NCI-H1417 treated with DMSO at 0.1 percent for 48 hours (cell line): ENCODE results near the gene TAP2.
"Not testable (repeated sequence)": the region's sequence is repeated elsewhere in the genome, so short reads cannot be mapped to it uniquely, and the experiment has no call there.

Experiments used
- DNase-seq: peaks from one replicate; lab custom pipeline; 2025; lab: John Stamatoyannopoulos, UW

Gene TAP2

DNA sequence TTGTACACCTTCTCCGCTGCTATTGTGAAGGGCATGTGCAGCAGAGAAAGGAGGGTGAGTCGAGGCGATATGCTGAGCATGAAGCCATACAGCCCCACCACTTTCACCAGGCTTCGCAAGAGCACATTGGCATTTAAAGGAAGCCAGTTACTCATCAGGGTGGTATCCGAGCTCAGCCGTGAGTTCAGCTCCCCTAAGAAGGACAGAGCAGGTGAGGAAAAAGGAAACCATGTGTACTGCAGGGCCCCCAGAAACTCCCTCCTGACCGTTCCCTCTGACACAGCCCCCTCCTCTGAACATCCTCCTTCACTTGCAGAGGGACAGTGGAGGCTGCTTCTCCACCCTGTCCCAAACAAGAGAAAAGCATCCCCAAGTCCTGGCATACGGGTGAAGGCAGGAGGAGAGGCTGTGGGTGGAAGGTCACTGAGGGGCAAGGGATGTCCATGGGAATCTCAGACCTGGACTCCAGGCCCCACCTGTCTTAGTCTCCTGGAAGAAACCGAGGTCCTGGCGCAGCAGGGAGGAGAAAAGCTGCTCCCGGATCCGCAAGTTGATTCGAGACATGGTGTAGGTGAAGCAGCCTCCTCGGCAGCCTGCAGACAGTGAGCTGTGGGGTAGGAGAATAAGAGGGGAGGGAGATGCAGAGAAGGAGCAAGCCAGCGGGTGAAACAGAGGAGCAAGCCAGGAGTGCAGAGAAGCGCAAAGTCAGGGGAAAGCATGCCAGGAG, 3.2 kb downstream of the TAP2 start:
- DNase-seq: no peak

DNA sequence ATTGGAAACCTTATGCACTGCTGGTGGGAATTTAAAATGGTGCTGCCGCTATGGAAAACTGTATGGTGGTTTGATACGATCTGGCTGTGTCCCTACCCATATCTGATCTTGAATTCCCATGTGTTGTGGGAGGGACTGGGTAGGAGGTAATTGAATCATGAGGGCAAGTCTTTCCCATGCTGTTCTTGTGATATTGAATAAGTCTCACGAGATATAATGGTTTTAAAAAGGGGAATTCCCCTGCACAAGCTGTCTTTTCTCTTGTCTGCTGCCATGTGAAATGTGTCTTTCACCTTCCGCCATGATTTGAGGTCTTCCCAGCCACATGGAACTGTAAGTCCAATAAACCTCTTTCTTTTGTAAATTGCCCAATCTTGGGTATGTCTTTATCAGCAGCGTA, 4.9 kb downstream of the TAP2 start:
- DNase-seq: no peak

DNA sequence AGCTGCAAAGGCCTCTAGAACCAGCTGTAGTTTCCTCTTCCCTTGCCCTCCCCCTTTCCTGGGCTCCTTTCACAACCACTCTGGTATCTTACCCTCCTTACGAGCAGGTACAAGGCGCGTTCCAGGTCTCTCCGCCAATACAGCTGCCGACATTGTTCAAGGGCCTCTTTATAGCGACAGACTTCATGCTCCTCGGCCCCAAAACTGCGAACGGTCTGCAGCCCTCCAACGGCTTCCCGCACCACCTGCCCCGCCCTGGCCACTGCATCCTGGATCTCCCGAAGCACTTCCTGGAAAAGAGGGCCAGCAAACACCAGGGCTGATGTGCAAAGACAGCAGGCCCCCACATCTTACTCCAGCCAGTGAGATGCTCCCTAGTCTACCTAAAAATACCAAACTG, 6.0 kb downstream of the TAP2 start:
- no peak for DNase-seq

DNA sequence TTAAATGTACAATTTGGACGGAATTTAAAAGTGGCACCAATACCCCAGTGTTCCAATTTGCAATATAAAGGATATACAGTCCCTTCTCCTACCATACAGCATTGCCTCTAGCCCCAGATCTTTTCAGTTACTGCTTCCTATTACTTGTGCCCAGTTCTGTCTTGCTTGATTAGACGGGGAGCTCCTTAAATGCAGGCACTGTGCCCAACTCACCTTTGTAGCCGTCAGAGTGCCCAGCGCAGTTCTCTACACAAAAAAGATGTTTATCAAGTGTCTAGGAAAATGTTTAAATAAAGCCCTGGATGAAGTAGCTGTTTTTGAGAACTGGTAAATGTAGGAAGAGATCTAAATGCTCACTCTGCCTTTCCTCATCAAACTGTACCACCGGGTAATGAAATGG, 7.6 kb downstream of the TAP2 start:
- DNase-seq: no peak

DNA sequence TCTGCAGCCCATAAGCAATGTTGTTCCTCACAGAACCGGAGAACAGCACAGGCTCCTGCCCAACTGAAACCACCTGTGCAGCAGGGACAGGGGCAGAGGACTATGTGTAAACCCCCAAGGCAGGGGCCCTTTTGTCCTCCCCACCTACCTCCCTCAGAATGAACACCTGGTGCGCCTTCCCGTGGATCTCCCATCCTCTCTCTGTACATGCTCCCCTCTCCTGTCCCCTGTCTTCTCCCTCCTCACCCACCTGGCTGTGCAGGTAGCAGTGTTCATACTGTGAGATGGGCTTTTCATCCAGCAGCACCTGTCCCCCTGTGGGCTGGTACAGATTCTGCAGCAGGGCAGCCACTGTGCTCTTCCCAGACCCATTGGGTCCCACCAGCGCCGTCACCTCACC, 8.5 kb downstream of the TAP2 start:
- DNase-seq: no peak

DNA sequence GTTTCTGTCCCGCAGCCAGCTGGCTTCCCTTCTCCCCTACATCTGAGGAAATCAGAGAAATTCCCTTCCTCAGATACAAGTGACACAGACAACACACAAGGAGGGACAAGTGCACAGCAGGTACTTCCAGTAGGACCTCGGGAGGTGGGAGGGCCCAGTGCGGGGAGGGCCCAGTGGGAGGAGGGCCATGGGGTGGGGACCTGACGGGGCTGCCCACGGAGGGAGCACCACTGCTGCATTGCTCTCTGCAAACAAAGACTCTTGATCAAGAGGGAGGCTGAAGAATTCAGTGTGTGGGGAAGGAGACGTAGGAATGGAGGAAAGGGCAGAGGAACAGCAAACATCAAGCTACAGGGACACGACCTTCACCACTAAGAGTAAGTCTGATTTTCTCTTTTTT, 9.0 kb downstream of the TAP2 start:
- no peak for DNase-seq

DNA sequence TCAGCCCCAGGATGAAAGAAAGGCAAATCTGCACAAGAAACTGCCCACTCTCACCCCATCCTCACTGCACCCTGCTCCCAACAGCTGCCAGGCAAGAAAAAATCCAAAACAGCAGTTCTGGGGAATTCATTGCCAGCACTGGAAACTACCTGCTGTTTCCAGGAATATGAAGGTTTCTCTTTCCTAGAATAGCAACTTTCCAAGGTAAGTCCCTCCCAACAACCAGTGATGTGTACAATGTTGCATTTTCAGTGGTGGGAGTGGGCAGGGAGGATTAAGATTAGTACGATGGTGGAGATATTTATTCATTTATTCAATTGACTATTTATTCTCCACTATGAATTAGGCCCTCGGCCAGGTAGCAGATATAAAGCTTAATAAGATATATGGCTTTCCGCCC, 11.5 kb downstream of the TAP2 start:
- no peak for DNase-seq

DNA sequence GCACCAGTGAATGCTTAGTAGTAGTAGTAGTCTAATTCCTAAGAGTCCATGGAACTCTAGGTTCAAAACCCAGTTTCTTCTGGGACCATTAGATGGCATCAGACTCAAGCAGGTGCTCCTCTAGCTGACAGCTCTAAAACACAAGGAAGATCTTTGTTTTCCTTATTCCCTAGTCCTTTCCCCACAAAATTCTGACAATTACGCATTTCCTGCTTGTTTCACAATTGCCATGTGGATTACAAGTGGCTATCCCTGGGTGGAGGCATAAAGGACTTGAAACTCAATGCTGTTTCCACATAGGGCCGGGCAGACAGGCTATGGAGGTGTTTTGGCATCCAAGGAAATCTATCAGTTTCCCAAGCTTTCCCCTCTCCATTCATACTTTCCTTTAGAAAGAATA, 12.6 kb downstream of the TAP2 start:
- no peak for DNase-seq

DNA sequence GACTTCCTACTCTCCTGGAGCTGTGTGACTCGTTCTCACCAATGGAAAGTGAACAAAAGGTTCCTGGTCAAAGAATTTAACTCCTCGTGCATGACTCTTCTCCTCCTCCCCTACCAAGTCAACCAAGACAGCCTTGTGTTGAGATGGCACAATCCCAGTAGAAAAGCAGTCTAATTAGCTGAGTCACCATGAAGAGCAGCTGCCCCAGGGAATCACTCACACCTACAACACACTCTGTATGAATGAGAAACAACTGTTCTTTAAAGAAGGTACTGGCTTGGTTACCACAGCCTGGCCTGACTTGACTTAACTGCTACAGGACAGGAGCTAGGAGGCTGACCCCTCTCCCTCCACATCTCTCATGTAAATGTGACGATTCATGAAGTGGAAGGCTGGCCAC, 18.8 kb downstream of the TAP2 start:
- no peak for DNase-seq

DNA sequence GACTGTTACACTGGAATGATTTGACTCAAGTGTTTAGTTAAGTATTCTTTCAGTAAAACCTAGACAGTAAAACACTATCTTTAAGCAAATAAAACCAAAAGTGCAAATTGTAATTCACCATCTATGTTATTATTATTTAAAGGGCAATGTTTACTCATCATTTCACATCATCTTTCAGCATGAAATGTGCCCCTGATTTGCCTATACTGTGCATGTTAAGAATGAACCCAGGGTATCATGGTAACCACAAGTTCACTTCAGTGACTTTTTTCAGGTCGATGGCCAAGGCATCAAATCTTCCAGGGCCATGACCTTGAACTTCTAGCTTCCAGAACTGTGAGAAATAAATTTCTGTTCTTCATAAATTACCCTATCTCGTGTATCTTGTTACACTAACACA, 19.7 kb downstream of the TAP2 start:
- no peak for DNase-seq

DNA sequence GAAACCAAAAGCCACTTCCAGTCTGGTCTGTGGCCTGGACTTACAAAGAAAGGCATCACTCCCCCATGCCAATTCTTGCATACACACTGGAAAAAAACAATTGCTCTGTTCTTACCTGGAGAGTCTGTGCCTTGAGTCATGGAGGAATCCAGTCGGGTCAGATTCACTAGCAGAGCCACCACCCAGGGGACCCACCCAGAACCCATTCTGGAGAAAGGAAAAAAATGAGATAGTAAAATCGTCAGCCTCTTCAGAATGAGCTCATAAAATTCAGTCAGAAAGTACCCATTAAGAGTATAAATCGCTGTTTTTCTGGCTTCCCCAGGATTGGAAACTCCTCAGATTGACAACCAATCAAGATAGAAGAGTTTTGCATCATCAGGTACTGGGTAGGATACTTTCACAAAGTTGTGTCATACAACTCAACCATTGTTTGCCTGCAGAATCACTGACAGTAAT, 21.8 kb downstream of the TAP2 start, which contains the start of gene HLA-DOB:
Gene HLA-DOB (minus strand): TSS at position 257 of the 459 bp plus-strand sequence. CDS start 51 bp downstream, at position 206.
- DNase-seq: no peak

DNA sequence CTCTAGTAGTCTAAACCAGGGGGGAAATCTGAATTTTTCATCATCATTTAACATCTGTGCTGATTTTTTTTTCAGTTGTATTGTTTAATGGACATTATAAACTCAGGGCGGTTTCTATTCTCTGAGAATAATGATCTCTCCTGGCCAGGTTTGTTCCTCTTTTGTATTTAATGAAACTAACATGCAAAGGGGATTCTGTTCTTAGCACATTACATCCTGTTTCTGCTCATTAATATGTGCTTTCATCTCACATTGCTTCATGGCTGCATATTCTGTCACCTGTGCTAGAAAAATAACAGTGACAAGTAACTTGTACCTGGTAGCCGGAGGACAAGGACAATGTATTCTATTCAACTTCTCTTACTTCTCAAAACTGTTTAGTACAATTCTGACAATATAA, 22.5 kb downstream of the TAP2 start:
- no peak for DNase-seq

DNA sequence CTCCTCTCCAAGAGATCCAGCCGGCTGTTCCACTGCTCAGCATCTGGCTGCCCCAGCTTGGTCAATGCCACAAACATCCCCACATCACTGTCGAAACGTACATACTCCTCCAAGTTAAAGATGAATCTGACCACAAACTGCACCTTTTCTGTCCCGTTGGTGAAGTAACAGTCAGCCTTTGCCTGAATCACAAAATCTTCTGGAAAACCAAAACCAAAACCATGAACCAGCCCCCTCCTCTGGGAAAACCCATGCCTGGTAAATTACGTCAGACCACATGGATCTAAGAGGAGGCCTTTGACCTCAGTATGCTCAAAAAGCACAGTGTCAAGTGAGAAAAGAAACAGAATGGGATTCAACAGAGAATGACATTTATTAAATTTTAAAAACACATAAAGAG, 23.4 kb downstream of the TAP2 start:
- no peak for DNase-seq

DNA sequence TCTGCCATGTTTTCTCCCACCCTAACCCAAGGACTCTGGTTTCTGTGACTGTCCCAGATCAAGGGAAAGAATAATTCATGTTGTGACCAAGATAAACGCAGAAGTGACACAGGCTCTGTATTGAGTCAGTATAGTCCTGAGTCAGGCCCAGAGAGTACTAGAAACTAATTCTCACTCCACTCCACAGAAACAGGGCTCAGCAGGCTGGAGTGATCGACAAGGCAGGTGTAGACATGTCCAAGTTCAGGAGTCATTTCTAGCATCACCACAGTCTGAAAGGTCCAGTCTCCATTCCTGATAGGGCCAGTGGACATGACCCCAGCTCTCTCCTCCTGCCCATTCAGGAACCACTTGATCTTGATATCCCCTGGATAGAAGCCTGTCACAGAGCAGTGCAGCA, 24.4 kb downstream of the TAP2 start:
- no peak for DNase-seq

DNA sequence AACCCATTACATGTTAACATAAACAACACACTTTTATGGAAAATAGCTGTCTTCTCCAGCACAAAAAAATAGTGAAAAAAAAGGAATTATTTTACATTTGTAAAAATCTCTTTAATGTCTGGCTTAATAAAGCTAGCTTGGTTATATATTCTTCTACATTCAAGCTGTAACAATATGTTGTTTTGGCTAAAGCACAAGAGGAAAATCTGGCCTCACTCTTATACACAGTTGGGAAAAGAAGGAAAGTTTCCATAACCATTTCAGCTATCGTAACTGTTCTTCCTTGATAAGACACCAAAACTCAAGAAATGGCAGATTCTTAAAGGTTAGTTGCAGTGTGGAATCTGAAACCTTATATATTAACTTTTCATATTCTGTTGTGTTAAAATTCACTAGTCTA, 29.4 kb downstream of the TAP2 start:
- DNase-seq: no peak

DNA sequence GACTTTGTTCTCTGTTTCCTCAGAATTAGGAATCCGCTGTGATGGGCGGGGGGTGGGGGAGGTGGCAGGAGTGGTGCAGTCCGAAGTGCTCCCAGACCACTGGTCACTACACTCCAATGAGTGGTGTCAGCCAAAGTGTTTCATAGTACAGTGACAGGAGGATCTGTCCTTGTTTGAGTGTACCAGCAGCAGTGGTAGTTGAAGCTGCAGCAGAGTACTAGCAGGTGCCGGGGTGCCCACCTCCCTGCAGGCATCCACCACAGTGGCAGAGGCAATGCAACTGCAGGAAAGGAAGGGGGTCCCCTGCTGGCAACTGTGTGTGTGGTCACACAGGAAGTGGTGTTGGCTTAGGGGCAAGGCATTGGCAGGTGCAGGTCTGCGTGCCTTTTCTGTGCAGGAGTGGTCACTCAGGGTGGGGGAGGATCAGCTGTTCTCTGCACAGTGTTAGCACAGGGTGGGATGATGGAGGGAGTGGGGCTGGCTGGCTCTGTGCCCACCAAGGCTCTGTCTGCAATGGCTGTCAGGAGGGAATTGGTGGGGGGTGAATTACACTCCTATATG, 31.4 kb downstream of the TAP2 start:
- no peak for DNase-seq

DNA sequence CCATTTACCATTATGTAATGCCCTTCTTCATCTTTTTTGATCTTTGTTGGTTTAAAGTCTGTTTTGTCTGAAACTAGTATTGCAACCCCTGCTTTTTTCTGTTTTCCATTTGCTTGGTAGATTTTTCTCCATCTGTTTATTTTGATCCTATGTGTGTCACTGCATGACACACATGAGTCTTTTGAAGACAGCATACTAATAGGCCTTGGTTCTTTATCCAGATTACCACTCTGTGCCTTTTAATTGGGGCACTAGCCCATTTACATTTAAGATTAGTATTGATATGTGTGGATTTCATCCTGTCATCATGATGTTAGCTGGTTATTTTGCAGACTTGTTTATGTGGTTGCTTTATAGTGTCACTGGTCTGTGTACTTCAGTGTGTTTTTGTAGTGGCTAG, 33.1 kb downstream of the TAP2 start:
- not testable (repeated sequence) for DNase-seq

DNA sequence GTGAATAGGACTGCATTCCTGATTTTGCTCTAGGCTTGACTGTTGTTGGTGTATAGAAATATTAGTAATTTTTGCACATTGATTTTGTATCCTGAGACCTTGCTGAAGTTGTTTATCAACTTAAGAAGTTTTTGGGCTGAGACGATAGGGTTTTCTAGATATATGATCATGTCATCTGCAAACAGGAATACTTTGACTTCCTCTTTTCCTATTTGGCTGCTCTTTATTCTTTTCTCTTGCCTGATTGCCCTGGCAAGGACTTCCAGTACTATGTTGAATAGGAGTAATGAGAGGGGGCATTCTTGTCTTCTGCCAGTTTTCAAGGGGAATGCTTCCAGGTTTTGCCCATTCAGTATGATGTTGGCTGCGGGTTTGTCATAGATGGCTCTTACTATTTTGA, 35.1 kb downstream of the TAP2 start:
- no peak for DNase-seq

DNA sequence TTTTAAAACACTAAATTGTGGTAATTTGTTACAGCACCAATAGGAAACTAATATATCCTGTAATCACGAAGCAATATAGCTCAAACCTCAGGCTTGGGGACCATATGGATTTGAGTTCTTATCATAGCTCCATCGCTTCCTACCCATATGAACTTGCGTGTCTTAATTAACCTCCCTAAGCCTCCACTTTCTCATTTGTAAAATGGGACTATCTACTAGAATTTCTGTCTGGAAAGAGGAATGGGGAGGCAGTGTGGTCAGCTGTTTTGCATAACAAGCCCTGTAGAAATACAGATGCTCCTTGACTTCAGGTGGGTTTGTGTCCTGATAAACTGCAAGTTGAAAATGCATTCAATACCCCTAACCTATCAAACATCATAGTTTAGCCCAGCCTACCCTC, 38.8 kb downstream of the TAP2 start:
- no peak for DNase-seq

DNA sequence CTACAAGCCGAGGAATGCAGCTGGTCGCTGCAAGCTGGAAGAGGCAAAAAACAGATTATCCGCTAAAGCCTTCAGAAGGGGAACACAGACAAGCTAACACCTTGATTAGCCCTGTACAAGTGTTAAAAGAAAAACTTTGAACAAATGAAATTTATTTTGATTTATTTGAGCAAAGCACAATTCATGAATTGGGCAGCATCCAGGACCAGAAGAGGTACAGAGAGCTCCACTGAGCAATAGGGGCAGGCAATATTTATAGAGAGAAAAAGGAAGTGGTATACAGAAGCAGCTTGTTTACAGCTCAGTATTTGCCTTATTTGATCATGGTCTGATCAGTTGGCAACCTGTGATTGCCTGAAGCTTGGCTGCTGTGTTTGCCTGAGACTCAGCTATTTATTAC, 39.4 kb downstream of the TAP2 start:
- DNase-seq: no peak

DNA sequence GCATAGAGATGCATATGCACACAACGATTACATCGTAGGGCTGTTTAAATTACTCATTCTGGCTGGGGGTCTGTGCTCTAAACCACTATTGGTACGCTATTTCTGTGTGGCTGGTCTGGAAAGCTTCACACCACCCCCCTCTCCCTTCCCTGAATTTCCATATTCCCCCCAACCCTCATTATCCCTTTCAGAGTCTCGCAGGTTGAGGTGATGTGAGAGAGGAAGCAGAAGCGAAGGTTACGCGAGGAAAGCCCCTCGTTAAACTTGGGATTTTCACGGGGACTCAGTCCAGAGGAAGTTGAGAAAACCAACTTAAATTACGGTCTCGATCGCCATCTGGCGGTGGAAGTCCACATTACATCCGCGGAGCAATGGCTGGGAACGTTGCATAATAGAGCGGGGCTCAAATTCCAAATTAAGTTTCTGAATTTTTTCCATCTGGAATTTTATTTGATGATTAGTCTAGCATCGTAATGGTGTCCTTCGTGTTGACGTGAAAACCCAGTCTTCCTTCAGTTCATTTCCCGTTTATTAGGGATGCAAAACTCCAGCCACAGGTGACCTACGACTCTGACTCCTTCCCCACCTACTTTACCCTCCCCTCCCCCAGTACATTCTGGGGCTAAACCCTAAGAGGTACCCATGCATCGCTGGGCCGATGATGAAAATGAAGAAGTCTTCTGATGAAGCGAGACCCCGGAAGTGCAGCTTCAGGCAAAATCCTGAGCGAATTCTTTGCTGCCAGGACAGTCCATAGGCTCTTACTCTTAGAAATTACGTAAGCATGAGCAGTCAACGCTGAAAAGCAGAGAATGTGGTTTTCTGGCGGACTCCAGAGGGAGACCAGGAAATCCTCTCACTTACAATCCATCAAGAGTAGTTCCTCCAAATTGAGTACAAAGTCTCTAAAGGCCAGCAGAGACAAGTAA, 41.4 kb downstream of the TAP2 start:
- DNase-seq: no peak

DNA sequence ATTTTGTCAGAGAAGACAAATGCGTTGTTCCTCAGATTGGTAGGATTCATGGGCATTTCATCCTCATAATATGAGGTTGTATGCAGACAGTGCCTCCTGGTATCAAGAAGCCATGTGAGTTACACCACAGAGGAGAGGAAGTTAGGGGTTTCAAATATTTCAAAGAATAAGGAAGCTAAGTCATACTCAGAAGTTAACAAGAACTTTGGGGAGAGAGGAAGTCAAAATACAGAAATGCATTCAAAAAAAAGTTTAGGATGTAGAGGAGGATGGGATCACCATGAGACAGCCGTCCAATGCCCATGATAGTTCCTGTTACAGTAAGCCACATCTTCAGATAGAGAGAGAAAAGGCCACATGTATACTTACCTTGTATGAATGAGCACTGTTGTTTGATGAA, 44.0 kb downstream of the TAP2 start:
- no peak for DNase-seq

DNA sequence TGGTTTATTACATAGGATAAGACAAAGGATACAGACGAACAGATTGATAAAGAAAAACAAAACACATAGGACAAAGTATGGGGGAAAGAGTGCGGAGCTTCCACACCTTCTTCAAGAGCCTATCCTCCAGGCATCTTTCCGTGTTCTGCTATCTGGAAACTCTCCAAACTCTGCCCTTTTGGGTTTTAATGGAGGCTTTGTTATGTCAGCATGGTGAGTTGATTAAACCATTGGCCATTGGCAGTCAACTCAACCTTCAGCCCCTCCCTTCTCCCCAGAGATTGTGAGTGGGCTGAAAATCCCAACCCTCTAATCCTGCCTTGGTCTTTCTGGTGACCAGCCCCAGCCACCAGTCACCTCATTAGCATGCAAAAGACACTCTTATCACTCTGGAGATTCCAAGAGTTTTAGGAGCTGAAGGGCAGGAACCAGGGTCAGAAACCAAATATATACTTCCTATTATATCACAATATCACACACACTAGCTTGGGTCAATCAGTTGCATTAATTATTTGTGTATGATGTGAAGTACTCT, 45.6 kb downstream of the TAP2 start:
- DNase-seq: no peak
